Endothelial cell of umbilical vein (primary cell): ENCODE data around the gene PPP1R12A. TPM values are rescaled to one million over a fixed set of nuclear protein-coding genes. Genes with fewer than 3 reads are reported as not detected.

Source experiments
- BruUV-seq: library from RNA; stranded (reverse); fragments of 400-500 nt; replicated peaks from 2 replicates; lab custom pipeline; 2021; lab: Mats Ljungman, UMichigan
- CTCF ChIA-PET: fragments of 300-600, 350-600 bp; sonication (Branson Sonifier 250); formaldehyde crosslinking; loops from one replicate; lab custom pipeline; 2021; ENCODE audit warnings: antibody characterized with exemption, inconsistent platforms; lab: Charles Lee
- POLR2A ChIA-PET: fragments of 300-600, 350-600 bp; sonication (Branson Sonifier 250); formaldehyde crosslinking; loops from one replicate; lab custom pipeline; 2021; ENCODE audit warnings: antibody characterized with exemption, inconsistent platforms; lab: Charles Lee
- DNase-seq: peaks from one replicate; pipeline ENCODE4 v3.0.0-alpha.2; 2011; ENCODE audit warnings: low read depth, low spot score
- FAIRE-seq: peaks from 2 replicates; lab custom pipeline; 2011; peaks lifted over from hg19 to GRCh38; lab: Jason Lieb, UNC
- H2AFZ ChIP-seq: 2 replicates; pipeline ENCODE4 v1.6.0; 2012; ENCODE audit warnings: low read depth, low read length, control low read depth, inconsistent platforms
- H3K27ac ChIP-seq: 2 replicates; pipeline ENCODE4 v1.5.1; 2011; ENCODE audit warnings: low read depth, mild to moderate bottlenecking, control low read depth, low read length, moderate library complexity; ENCODE audit not compliant: insufficient read depth
- H3K27me3 ChIP-seq, 2 experiments: 2 replicates each; pipeline versions ENCODE4 v1.6.0 to v1.6.1; 2011; ENCODE audit warnings: low read length in 2 of 2, mixed read lengths in 1 of 2; ENCODE audit not compliant: control insufficient read depth in 2 of 2, insufficient read depth in 2 of 2
- H3K36me3 ChIP-seq, 2 experiments: 2 replicates in 1 of 2; 3 replicates in 1 of 2; pipeline ENCODE4 v1.5.1; 2011; ENCODE audit warnings: low read length in 2 of 2, mild to moderate bottlenecking in 1 of 2, moderate library complexity in 1 of 2; ENCODE audit not compliant: control insufficient read depth in 2 of 2, insufficient read depth in 2 of 2; ENCODE audit errors: extremely low read depth in 1 of 2
- H3K4me1 ChIP-seq: 3 replicates; pipeline ENCODE4 v1.5.1; 2011; ENCODE audit warnings: mild to moderate bottlenecking, low read length; ENCODE audit not compliant: control insufficient read depth, insufficient read depth; ENCODE audit errors: extremely low read depth
- H3K4me2 ChIP-seq: 2 replicates; pipeline ENCODE4 v1.6.1; 2011; ENCODE audit warnings: low read length, control low read depth, mixed read lengths; ENCODE audit not compliant: insufficient read depth
- H3K4me3 ChIP-seq, 3 experiments: fragments of 200-600 bp in 1 of 3; sonication (generic), shearing (Covaris generic) in 1 of 3; replicated peaks in 1 of 3; 2 replicates each; pipeline ENCODE4 v1.5.1; 2011 to 2016; ENCODE audit warnings: control low read depth in 3 of 3, low read length in 3 of 3, mild to moderate bottlenecking in 2 of 3, inconsistent platforms in 1 of 3, low read depth in 1 of 3, moderate library complexity in 1 of 3; ENCODE audit not compliant: insufficient read depth in 1 of 3
- H3K79me2 ChIP-seq: 2 replicates; pipeline ENCODE4 v1.6.0; 2012; ENCODE audit warnings: low read length, inconsistent platforms; ENCODE audit not compliant: control insufficient read depth, insufficient read depth
- H3K9ac ChIP-seq: replicated peaks from 2 replicates; pipeline ENCODE3; 2011; ENCODE audit warnings: low read length, control low read depth; ENCODE audit not compliant: insufficient read depth; ENCODE audit errors: extremely low read depth
- H3K9me1 ChIP-seq: replicated peaks from 3 replicates; pipeline ENCODE4 v1.6.0; 2011; ENCODE audit warnings: mild to moderate bottlenecking, low read length; ENCODE audit not compliant: control insufficient read depth, insufficient read depth; ENCODE audit errors: extremely low read depth
- H3K9me3 ChIP-seq: replicated peaks from 2 replicates; pipeline ENCODE4 v1.5.1; 2012; ENCODE audit warnings: low read length, inconsistent platforms; ENCODE audit not compliant: control insufficient read depth, insufficient read depth
- H4K20me1 ChIP-seq: replicated peaks from 2 replicates; pipeline ENCODE3; 2011; ENCODE audit warnings: mild to moderate bottlenecking, low read length; ENCODE audit not compliant: control insufficient read depth, insufficient read depth; ENCODE audit errors: extremely low read depth
- EZH2 ChIP-seq: IDR thresholded peaks from 2 replicates; pipeline ENCODE4 v1.6.1; 2012; ENCODE audit warnings: borderline replicate concordance, low read depth, mild to moderate bottlenecking, moderate library complexity, low read length, inconsistent platforms; ENCODE audit not compliant: severe bottlenecking
- FOS ChIP-seq: IDR thresholded peaks from 2 replicates; pipeline ENCODE4 v1.6.1; 2011; ENCODE audit warnings: mild to moderate bottlenecking, low read length, moderate library complexity, borderline replicate concordance; ENCODE audit not compliant: insufficient read depth
- GATA2 ChIP-seq: IDR thresholded peaks from 2 replicates; pipeline ENCODE4 v1.7.0; 2011; ENCODE audit warnings: low read depth, mild to moderate bottlenecking, moderate library complexity, mixed read lengths, low read length; ENCODE audit not compliant: insufficient read length, insufficient read depth
- JUN ChIP-seq: IDR thresholded peaks from 2 replicates; pipeline ENCODE4 v1.6.1; 2011; ENCODE audit warnings: borderline replicate concordance, low read depth; ENCODE audit not compliant: insufficient read length, insufficient read depth
- MYC ChIP-seq: IDR thresholded peaks from one replicate; pipeline ENCODE4 v1.6.1; 2011; ENCODE audit warnings: mild to moderate bottlenecking, low read depth, low read length
- POLR2A ChIP-seq: IDR thresholded peaks from 2 replicates; pipeline ENCODE4 v1.6.1; 2012; ENCODE audit warnings: low read depth, mild to moderate bottlenecking, control low read depth, low read length
- POLR2AphosphoS5 ChIP-seq: IDR thresholded peaks from 2 replicates; pipeline ENCODE4 v1.6.1; 2012; ENCODE audit warnings: low read depth, mild to moderate bottlenecking, control low read depth, low read length, moderate library complexity; ENCODE audit not compliant: insufficient read depth
- dilution Hi-C: fragments of 300-500 bp; cut with MboI; formaldehyde crosslinking; loops from one replicate; pipeline ENCODE4 v1.15.0; 2019; ENCODE audit warnings: low sequenced_read_pairs; ENCODE audit not compliant: extremely low pct_ligation_motif_present
- intact Hi-C: fragments of 100-400 bp; cut with micrococcal nuclease; formaldehyde crosslinking; loops from one replicate; pipeline ENCODE4 v1.10.0; 2022
- polyA plus RNA-seq, 4 experiments: library from polyadenylated mRNA; depleted of rRNA in 3 of 4; stranded (reverse) in 3 of 4; unstranded in 1 of 4; fragments of >200 nt; gene quantifications; 2 replicates each; pipeline versions ENCODE4 v1.2.1 to v1.2.3, GENCODE V29; 2011 to 2012; ENCODE audit warnings: missing spikeins in 1 of 4
- total RNA-seq: library from RNA; stranded (reverse); gene quantifications from 2 replicates; pipeline ENCODE4 v1.2.3, GENCODE V29; 2021
- TF ChIP-seq, protein P1 (sequence below), 2 donors: IDR thresholded peaks; 1 replicate in 1 of 2; 2 replicates in 1 of 2; pipeline ENCODE4 v1.5.1; 2011; ENCODE audit warnings: low read length in 2 of 2, mild to moderate bottlenecking in 2 of 2, moderate library complexity in 2 of 2, control low read depth in 1 of 2, inconsistent platforms in 1 of 2, low read depth in 1 of 2; ENCODE audit not compliant: insufficient read depth in 1 of 2; ENCODE audit errors: extremely low read depth in 1 of 2
- TF ChIP-seq, protein P2 (sequence below): IDR thresholded peaks from 2 replicates; pipeline ENCODE4 v1.6.1; 2011; ENCODE audit not compliant: insufficient read depth, insufficient read length

PPP1R12A gene
- total and polyA plus RNA-seq, 2 donors (not counting 3 experiments of a cell fraction or from before 2014, with no cell fraction given): 12.9 to 83.9 TPM

DNA sequence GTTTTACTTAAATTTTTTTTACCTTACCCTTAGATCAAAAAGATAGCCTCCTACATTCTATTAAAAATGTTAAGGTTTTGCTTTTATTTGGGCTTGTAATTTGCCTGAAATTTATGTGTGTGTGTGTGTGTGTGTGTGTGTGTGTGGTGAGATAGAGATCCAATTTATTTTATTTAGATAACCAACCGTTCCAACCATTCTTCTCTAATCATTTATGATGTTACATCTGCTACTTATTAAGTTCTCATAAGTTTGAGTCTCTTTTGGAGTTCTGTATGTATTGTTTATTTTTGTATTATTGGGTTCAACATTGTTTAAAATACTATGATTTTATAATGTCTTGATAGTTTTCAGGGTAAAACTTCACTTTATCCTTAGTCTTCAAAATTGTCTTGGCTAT, 173.6 kb downstream of the PPP1R12A start:
- H3K9ac ChIP-seq: no peak overlapping the region
- DNase-seq: no peak
- H3K27me3 ChIP-seq: no peaks in the 10 kb centered on the region
- H3K27ac ChIP-seq: no peak overlapping the region
- H3K4me3 ChIP-seq: no peak overlapping the region
- no peak overlapping the region for H2AFZ ChIP-seq
- no peak for FAIRE-seq
- intact Hi-C loops (no loop called here), dilution Hi-C loops (no loop called here)
- H3K9me1 ChIP-seq: no peaks in the 10 kb centered on the region
- ChIA-PET CTCF (interaction anchor here (1.2 to 1.5 kb wide), 3 partner anchors 10 to 341 kb away, joined by 3 to 4 read pairs (median 3); no protein-coding TSS in a partner anchor), POLR2A (no interaction called here)
- no peaks in the 10 kb centered on the region for H4K20me1 ChIP-seq
- H3K79me2 ChIP-seq: no peaks in the 10 kb centered on the region
- BruUV-seq: no TSS peak
- H3K4me1 ChIP-seq: no peaks in the 10 kb centered on the region
- no peak overlapping the region for H3K4me2 ChIP-seq
- no peaks in the 10 kb centered on the region for H3K9me3 ChIP-seq
- TF ChIP-seq, protein P1, sequence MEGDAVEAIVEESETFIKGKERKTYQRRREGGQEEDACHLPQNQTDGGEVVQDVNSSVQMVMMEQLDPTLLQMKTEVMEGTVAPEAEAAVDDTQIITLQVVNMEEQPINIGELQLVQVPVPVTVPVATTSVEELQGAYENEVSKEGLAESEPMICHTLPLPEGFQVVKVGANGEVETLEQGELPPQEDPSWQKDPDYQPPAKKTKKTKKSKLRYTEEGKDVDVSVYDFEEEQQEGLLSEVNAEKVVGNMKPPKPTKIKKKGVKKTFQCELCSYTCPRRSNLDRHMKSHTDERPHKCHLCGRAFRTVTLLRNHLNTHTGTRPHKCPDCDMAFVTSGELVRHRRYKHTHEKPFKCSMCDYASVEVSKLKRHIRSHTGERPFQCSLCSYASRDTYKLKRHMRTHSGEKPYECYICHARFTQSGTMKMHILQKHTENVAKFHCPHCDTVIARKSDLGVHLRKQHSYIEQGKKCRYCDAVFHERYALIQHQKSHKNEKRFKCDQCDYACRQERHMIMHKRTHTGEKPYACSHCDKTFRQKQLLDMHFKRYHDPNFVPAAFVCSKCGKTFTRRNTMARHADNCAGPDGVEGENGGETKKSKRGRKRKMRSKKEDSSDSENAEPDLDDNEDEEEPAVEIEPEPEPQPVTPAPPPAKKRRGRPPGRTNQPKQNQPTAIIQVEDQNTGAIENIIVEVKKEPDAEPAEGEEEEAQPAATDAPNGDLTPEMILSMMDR (IDR thresholded peaks at IDR 0.05; ENCODE audit: extremely low read depth in 1 of 2, insufficient read depth in 1 of 2, low read depth in 1 of 2, low read length in 2 of 2): no peak
- no peak for TF ChIP-seq EZH2
- no peak for TF ChIP-seq POLR2AphosphoS5
- no peak for TF ChIP-seq POLR2A
- no peak for TF ChIP-seq GATA2
- no peak for TF ChIP-seq MYC
- TF ChIP-seq JUN: no peak
- TF ChIP-seq, protein P2, sequence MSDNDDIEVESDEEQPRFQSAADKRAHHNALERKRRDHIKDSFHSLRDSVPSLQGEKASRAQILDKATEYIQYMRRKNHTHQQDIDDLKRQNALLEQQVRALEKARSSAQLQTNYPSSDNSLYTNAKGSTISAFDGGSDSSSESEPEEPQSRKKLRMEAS: no peak
- TF ChIP-seq FOS: no peak
- H3K36me3 ChIP-seq: no peaks in the 10 kb centered on the region
